Gastrocnemius medialis (tissue), 4 donors: ENCODE data around the gene SMIM10L1.

Experiments
- CTCF ChIP-seq, 5 experiments: fragments of 450-650 bp in 3 of 5; fragments of 200-600 bp in 2 of 5; sonication (generic) in 2 of 5; IDR thresholded peaks in 4 of 5; conservative IDR thresholded peaks in 1 of 5; 1 replicate in 4 of 5; 2 replicates in 1 of 5; pipeline ENCODE4 v1.5.1; 2016 to 2019; ENCODE audit warnings: antibody characterized with exemption in 5 of 5, mild to moderate bottlenecking in 3 of 5, moderate library complexity in 3 of 5
- POLR2A ChIP-seq, 2 donors: fragments of 450-650 bp; IDR thresholded peaks; one replicate each; pipeline ENCODE4 v1.6.1; 2017; ENCODE audit warnings: antibody characterized with exemption in 2 of 2, mild to moderate bottlenecking in 2 of 2, moderate library complexity in 2 of 2

- no peak for TF ChIP-seq POLR2A (IDR thresholded peaks at IDR 0.05)
- TF ChIP-seq CTCF (IDR thresholded peaks at IDR 0.05 in 4 of 5, conservative IDR thresholded peaks at IDR 0.05 in 1 of 5), result no peak
Measured at GRCh38 chr12:11147420-11147819, 23.6 kb upstream of the SMIM10L1 start.
